HEK293 (cell line): Measurements from ENCODE around the gene KRT80.

Source experiments
- CTCF ChIP-seq: fragments of 450-650 bp; formaldehyde crosslinking; IDR thresholded peaks from 2 replicates; pipeline ENCODE4 v1.5.1; 2016; ENCODE audit warnings: missing biosample characterization, missing genetic modification characterization
- TRIM28 ChIP-seq: IDR thresholded peaks from 2 replicates; pipeline ENCODE4 v1.6.1; 2011; ENCODE audit warnings: low read length, control low read depth, borderline replicate concordance
- ZNF558 ChIP-seq: fragments of 450-650 bp; formaldehyde crosslinking; IDR thresholded peaks from 2 replicates; pipeline ENCODE4 v1.5.1; 2016; ENCODE audit warnings: missing biosample characterization, missing genetic modification characterization
- ZNF629 ChIP-seq: fragments of 450-650 bp; formaldehyde crosslinking; IDR thresholded peaks from 2 replicates; pipeline ENCODE4 v1.5.1; 2017; ENCODE audit warnings: missing biosample characterization, missing genetic modification characterization

GRCh38 chr12:52210925-52211650, 19.3 kb upstream of the KRT80 start:
- TF ChIP-seq CTCF (no peak), ZNF629 (tag by site-specific recombination) (no peak), ZNF558 (no peak), TRIM28 (no peak)
